HG03521 (cell line): Measurements from ENCODE around the gene KCTD1.

Experiments used
- ATAC-seq: cut with Tn5 transposase; IDR thresholded peaks from one replicate; pipeline ENCODE4 v1.9.1; 2021; ENCODE audit warnings: mild to moderate bottlenecking, moderate library complexity; ENCODE audit not compliant: unreplicated experiment

The KCTD1 gene

GRCh38 chr18:26432651-26433424 is 115.5 kb downstream of the KCTD1 start:
- ATAC-seq, result no peak

GRCh38 chr18:26429535-26430226 is 118.7 kb downstream of the KCTD1 start:
- no peak for ATAC-seq

GRCh38 chr18:26425148-26425531 is 123.2 kb downstream of the KCTD1 start:
- ATAC-seq, result no peak

- no peak for ATAC-seq
These were observed 123.8 kb downstream of the KCTD1 start for GRCh38 chr18:26424428-26425147.

GRCh38 chr18:26422472-26423162 is 125.7 kb downstream of the KCTD1 start:
- peak; percentile 64 for ATAC-seq

GRCh38 chr18:26421931-26422330 is 126.4 kb downstream of the KCTD1 start:
- ATAC-seq, result no peak

- ATAC-seq, result no peak
These were observed 126.8 kb downstream of the KCTD1 start for GRCh38 chr18:26421503-26421902.

- ATAC-seq, result no peak
These were observed 128.6 kb downstream of the KCTD1 start for GRCh38 chr18:26419746-26420145.

- ATAC-seq, result no peak
These were observed 130.1 kb downstream of the KCTD1 start for GRCh38 chr18:26418225-26418624.

- no peak for ATAC-seq
These were observed 131.2 kb downstream of the KCTD1 start for GRCh38 chr18:26417190-26417589.

- ATAC-seq, result no peak
These were observed 131.7 kb downstream of the KCTD1 start for GRCh38 chr18:26416652-26417150.

GRCh38 chr18:26415631-26416030 is 132.7 kb downstream of the KCTD1 start:
- ATAC-seq, result no peak

GRCh38 chr18:26414901-26415440 is 133.4 kb downstream of the KCTD1 start:
- ATAC-seq, result no peak

GRCh38 chr18:26409091-26409490 is 139.3 kb downstream of the KCTD1 start:
- ATAC-seq, result no peak

GRCh38 chr18:26407736-26408601 is 140.4 kb downstream of the KCTD1 start:
- ATAC-seq, result no peak

- no peak for ATAC-seq
These were observed 141.4 kb downstream of the KCTD1 start for GRCh38 chr18:26406854-26407517.

GRCh38 chr18:26406324-26406723 is 142.0 kb downstream of the KCTD1 start:
- ATAC-seq, result no peak

GRCh38 chr18:26405190-26405801 is 143.1 kb downstream of the KCTD1 start:
- peak; percentile 67 for ATAC-seq
